LNCAP (cell line): ENCODE measurements around the gene SEC14L5.

ENCODE experiments used
- CTCF ChIP-seq: fragments of 450-650 bp; IDR thresholded peaks from 2 replicates; pipeline ENCODE4 v1.5.1; 2017; ENCODE audit warnings: mild to moderate bottlenecking

The SEC14L5 gene

GRCh38 chr16:5066511-5066910 lies 108.4 kb downstream of the SEC14L5 start:
- no peak for TF ChIP-seq CTCF
